Cortex of kidney (tissue), 1 donor: Measurements from ENCODE around the gene RPL6.

Source experiments
- DNase-seq: peaks from one replicate; lab custom pipeline; 2025; lab: John Stamatoyannopoulos, UW

Gene RPL6

DNA sequence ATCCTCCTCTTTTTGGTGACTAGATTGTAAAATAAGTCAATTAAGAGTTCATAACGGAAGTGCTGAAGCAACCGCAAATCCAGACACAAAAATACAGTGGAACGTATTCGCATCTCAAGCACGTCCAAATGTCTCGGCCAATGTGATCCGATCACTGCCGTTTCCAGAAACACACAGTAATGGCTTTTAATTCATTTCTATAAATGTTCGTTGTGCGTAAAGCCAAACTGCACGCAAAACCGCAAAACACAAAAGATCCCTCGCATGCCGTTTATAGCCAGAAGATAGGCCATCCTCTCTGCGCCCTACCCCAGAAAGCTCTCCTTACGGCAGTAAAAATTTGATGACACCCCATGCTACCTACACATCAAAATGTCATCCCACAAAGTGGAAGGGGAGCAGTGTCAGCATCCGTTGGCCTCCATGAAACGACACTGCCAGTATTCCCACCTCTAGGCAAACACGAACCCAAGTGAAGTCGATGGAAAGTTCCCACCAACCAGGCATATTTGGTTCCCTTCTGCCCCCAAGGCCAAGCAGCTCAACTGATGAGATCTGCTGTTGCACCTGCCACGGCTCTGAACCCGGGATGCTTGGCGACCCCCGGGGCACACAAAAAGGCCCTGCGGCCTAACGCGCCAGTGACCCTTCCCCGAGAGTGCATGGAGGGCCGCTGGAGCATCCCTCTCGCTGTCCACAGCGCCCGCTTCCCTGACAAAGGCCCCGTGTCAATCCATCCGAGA, 28.6 kb downstream of the RPL6 start:
- DNase-seq, result no peak

DNA sequence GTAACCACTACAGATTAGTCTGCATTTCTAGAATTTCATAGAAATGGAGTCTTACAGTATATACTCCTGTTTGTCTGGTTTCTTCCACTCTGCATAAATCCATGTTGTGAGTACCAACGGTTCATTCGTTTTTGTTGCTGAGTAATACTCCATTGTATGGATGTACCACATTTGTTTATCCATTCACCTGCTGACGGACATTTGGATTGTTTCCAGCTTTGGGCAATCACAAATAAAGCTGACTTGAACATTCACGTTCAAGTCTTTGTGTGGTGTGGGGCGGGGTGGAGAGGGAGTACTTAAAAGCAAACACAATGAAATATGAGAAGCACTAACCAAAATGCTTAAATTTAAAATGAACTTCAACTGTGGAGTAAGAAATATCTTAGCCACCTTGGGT, 34.3 kb downstream of the RPL6 start:
- DNase-seq, result no peak

DNA sequence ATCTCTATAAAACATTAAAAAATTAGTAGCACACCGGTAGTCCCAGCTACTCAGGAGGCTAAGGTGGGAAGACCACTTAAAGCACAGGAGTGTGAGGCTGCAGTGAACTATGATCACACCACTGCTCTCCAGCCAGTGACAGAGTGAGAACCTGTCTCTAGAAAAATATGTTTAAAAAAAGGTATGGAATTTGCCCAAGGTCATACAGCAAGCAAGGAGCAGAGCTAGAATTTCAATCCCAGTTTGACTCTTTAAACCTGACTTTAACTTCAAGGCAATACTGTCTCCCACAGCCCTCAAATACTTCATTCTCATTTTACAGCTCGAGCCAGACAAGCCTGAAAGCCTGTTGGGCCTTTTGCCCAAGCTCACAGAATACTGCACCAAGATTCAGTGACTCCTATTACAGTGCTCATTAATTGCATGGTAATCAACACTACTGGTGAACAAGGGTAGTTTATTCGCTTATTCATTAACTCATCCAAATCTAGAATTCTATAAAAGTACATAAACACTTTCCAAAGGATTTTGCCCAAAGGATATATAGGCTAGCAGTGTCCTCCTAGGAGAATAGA, 35.2 kb downstream of the RPL6 start:
- DNase-seq, result no peak

GRCh38 chr12:112370868-112371510, 38.4 kb downstream of the RPL6 start:
- DNase-seq, result no peak

DNA sequence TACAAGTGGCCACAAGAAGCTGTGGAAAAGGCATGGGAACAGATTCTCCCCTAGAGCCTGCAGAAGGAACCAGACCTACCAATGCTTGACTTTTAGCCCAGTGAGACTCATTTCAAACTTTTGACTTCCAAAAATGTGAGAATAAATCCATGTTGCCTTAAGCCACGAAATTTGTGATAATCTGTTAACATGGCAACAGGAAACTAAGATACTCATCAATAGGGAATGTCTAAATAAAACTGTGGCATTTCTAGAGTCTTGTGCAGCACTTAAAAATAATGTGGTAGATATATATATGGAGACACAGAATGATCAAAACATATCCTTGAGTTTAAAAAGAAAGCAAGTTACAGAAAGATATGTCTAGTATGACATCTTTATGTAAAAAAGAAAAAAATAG, 39.2 kb downstream of the RPL6 start:
- DNase-seq, result no peak

DNA sequence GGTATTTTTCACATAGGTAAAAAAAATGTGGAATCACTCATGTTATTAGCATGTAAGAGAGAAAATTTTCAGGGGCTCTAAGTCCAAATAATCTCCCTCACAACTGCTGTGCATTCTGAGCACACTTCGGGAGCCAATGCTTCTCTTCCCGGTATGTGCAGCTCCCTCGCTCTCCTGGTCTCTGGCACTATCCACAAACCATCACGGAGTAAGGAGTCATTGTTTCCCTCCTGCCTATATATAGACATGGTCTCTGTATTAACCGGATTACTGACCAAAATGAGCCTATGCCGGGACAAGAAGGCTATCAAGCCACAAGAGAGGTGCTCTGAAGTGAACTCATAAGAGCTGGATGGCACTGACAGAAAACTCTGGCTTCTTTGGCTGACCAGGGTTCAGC, 40.5 kb downstream of the RPL6 start:
- no peak for DNase-seq

DNA sequence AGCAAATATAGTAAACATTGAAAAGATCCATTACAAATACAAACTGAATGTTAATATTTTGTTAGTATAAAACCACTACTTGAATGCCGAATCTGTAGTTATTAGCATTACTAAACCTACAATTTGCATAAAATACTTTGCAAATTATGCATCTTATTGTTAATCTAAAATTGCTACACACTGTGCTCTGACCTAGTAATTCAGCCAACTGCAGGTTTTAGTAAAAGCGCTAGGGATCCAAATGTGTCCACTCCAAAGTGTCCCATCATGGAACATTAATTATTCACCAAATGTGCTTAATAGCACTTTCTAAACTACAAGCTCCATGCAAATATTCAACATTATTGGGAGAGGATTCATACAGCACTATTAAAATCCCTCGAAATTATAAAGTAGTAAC, 41.4 kb downstream of the RPL6 start:
- DNase-seq, result no peak

- no peak for DNase-seq
Measured at GRCh38 chr12:112362310-112362709, 47.1 kb downstream of the RPL6 start.

DNA sequence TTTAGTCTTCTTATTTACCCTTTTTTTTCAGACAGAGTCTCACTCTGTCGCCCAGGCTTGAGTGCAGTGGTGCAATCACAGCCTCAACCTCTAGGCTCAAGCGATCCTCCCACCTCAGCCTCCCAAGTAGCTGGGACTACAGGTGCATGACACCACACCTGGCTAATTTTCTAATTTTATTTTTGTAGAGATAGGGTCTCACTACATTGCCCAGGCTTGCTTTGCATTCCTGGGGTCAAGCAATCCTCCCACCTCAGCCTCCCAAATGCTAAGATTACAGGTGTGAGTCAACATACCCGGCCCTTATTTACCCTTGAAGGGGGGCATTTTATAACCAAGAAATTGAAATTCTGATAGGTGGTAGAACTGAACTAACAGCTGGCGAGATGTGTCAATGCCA, 48.1 kb downstream of the RPL6 start:
- no peak for DNase-seq

DNA sequence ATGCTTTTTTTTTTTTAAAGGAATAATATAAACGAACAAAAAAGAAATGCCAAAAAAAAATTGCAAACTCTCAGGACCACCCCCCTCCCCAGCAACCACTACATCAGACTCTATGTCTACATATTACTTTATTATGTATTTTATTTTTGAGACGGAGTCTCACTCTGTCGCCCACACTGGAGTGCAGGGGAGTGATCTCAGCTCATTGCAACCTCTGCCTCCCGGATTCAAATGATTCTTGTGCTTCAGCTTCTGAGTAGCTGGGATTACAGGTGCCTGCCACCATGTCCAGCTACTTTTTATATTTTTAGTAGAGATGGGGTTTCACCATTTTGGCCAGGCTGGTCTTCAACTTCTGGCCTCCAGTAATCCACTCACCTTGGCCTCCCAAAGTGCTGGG, 50.1 kb downstream of the RPL6 start:
- no peak for DNase-seq

DNA sequence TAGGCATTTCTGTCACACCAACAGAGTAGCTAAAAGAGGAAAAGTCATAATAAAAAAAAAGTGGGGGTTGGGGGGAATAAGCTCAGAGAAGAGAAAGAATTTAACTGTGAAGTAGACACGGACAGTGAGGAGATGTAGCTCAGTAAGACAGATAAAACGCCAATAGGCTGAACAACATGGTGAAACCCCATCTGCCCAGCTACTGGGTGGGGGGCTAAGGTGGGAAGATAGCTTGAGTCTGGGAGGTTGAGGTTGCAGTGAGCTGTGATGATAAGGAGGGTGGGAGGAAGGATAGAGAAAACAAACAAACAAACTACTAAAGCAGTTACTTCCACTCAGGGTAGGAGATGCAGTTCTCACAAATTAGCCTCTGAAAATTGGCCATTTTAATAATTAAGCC, 52.2 kb downstream of the RPL6 start:
- DNase-seq, result no peak
